Stomach (tissue), 9 donors: Measurements from ENCODE around the gene ASPRV1. TPM values are rescaled to one million over a fixed set of nuclear protein-coding genes. Genes with fewer than 3 reads are reported as not detected.

Source experiments
- DNase-seq, 2 donors: peaks; one replicate each; pipeline versions ENCODE4 v3.0.0 to v3.0.0-alpha.2; 2013 to 2019
- H3K27ac ChIP-seq, 5 donors: fragments of 200-600 bp in 4 of 5; sonication (generic) in 4 of 5; one replicate each; pipeline ENCODE4 v1.5.1; 2013 to 2019; ENCODE audit warnings: mild to moderate bottlenecking in 1 of 5, moderate library complexity in 1 of 5
- H3K27me3 ChIP-seq, 3 donors: fragments of 200-600 bp; sonication (generic); one replicate each; pipeline ENCODE4 v1.5.1; 2017 to 2019; ENCODE audit warnings: mixed run types in 1 of 3
- H3K36me3 ChIP-seq, 4 donors: fragments of 200-600 bp; sonication (generic); 1 replicate in 3 of 4; 2 replicates in 1 of 4; pipeline ENCODE4 v1.5.1; 2016 to 2019
- H3K4me1 ChIP-seq, 4 donors: fragments of 200-600 bp; sonication (generic); one replicate each; pipeline ENCODE4 v1.5.1; 2016 to 2019
- H3K4me3 ChIP-seq, 4 donors: fragments of 200-600 bp; sonication (generic) in 3 of 4; one replicate each; pipeline ENCODE4 v1.5.1; 2016 to 2019; ENCODE audit warnings: mild to moderate bottlenecking in 1 of 4
- H3K9me3 ChIP-seq, 4 donors: fragments of 200-600 bp; sonication (generic); one replicate each; pipeline ENCODE4 v1.5.1; 2016 to 2019
- EP300 ChIP-seq: sonication (generic); formaldehyde crosslinking; IDR thresholded peaks from one replicate; pipeline ENCODE4 v1.6.1; 2017; ENCODE audit warnings: antibody characterized with exemption
- POLR2A ChIP-seq, 4 donors: fragments of 450-650 bp; IDR thresholded peaks; one replicate each; pipeline ENCODE4 v1.6.1; 2016; ENCODE audit warnings: antibody characterized with exemption in 4 of 4, control low read depth in 2 of 4, mild to moderate bottlenecking in 1 of 4, moderate library complexity in 1 of 4
- POLR2AphosphoS5 ChIP-seq, 3 donors: sonication (generic); formaldehyde crosslinking; IDR thresholded peaks; one replicate each; pipeline ENCODE4 v1.6.1; 2016; ENCODE audit warnings: antibody characterized with exemption in 3 of 3
- WGBS, 5 donors: extraction: QIAGEN DNeasy Blood & Tissue Kit in 3 of 5; methylation state at CpG; one replicate each; pipeline versions ENCODE4 v1.1.5 to v1.1.7; 2013 to 2018; 5-methylcytosine and 5-hydroxymethylcytosine counted together
- intact Hi-C: fragments of 100-400 bp; cut with DNase I; formaldehyde crosslinking; loops from one replicate; pipeline ENCODE4 v1.15.1; 2023; ENCODE audit warnings: low total_unique reads
- polyA plus RNA-seq, 3 donors: library from polyadenylated mRNA; stranded (reverse); fragments of 200-250 nt; gene quantifications; one replicate each; pipeline ENCODE4 v1.2.3, GENCODE V29; 2013
- total RNA-seq, 5 donors: library from RNA; depleted of rRNA; stranded (reverse); fragments of >200 nt; gene quantifications; one replicate each; pipeline versions ENCODE4 v1.1.0 to v1.2.3, GENCODE V29; 2014 to 2016
- TF ChIP-seq, protein P1 (sequence below), 7 experiments: fragments of 450-650 bp in 4 of 7; fragments of 200-600 bp in 3 of 7; sonication (generic) in 3 of 7; IDR thresholded peaks; one replicate each; pipeline ENCODE4 v1.5.1; 2016 to 2019; ENCODE audit warnings: antibody characterized with exemption in 7 of 7, control low read depth in 2 of 7, mild to moderate bottlenecking in 1 of 7
- donor health status: healthy with polysubstance abuse.
- donor health status: Bipolar disorder and iron deficiency.
- donor health status: healthy.

ASPRV1 gene
- total and polyA plus RNA-seq, 8 donors, result 0.44 to 6.4 (median 1.5) TPM; not detected in 2

- no peaks in the 10 kb centered on the region for H3K27me3 ChIP-seq
- H3K4me3 ChIP-seq, result peak within 1 kb of the TSS; percentile 81 to 93 (median 86)
- peak within 1 kb of the TSS; percentile 95 to 99 (median 98) for H3K27ac ChIP-seq
- 0 to 2% (median 1%) methylated on average over 18 to 81 of the region's 81 CpGs for WGBS, 5 donors
- no peaks in the 10 kb centered on the region for H3K9me3 ChIP-seq
- peaks cover 18 to 65% (median 39%) of the 10 kb centered on the region in 4 donors for H3K4me1 ChIP-seq
- peak; percentile 38 to 66 for DNase-seq
- TF ChIP-seq POLR2A (IDR thresholded peaks at IDR 0.05) (peak in 2 of 4 donors; percentile 91 to 94), POLR2AphosphoS5 (IDR thresholded peaks at IDR 0.05) (peak; percentile 70 to 95 (median 95)), EP300 (no peak)
- H3K36me3 ChIP-seq, result peaks cover 13 to 31% (median 24%) of the 10 kb centered on the region in 4 donors
- intact Hi-C loops, result loop anchor here (5.0 kb wide), 1 partner anchor 232 kb away; no protein-coding TSS in a partner anchor
These were observed 46.2 kb downstream of the ASPRV1 start, which contains the start of gene MXD1 for GRCh38 chr2:69914950-69915945. MXD1 (plus strand) TSS chr2:69915109; CDS start chr2:69915331, 222 bp downstream.

DNA sequence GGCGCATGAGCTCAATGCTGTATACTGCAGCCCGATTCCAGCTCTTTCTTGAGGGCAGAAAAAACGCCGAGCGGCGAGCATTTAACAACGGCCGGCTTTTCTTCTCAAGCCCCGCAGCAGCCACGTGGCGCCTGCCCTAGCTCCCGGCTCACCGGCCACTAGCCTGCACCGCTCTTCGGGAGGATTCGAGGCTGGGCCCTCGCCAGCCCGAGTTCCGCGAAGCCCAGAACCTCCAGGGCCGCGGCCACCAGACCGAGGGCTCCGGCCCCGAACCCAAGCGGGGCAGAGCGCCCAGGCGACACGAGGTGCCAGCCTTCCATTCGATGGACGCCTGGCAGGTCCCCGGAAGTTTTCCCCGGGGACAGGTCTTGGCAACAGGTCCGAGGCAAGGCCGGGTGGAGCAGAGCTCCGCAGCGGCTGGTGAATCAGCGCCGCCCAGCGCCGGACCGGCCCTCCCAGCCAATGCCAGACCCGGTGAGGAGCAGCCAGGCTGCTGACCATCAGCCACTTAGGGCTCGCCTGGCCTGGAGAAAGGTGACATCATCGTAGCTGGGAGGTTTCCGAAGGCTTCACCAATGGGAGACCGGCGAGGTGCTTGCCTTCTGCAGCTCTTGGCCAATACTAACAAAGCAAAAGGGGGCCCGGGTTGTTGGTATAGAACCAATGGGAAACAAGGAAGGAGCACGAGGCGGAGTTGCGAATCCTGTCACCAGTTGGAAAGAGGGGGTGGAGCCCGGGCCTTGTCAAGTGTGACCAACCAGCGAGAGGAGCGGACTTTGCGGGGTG lies 47.1 kb downstream of the ASPRV1 start:
- peak; percentile 90 to 98 (median 95) for TF ChIP-seq POLR2AphosphoS5 (IDR thresholded peaks at IDR 0.05)
- peak in 2 of 4 donors; percentile 88 to 94 for TF ChIP-seq POLR2A (IDR thresholded peaks at IDR 0.05)
- TF ChIP-seq EP300, result no peak
- TF ChIP-seq, protein P1, sequence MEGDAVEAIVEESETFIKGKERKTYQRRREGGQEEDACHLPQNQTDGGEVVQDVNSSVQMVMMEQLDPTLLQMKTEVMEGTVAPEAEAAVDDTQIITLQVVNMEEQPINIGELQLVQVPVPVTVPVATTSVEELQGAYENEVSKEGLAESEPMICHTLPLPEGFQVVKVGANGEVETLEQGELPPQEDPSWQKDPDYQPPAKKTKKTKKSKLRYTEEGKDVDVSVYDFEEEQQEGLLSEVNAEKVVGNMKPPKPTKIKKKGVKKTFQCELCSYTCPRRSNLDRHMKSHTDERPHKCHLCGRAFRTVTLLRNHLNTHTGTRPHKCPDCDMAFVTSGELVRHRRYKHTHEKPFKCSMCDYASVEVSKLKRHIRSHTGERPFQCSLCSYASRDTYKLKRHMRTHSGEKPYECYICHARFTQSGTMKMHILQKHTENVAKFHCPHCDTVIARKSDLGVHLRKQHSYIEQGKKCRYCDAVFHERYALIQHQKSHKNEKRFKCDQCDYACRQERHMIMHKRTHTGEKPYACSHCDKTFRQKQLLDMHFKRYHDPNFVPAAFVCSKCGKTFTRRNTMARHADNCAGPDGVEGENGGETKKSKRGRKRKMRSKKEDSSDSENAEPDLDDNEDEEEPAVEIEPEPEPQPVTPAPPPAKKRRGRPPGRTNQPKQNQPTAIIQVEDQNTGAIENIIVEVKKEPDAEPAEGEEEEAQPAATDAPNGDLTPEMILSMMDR (IDR thresholded peaks at IDR 0.05), result peak in 2 of 7 experiments; percentile 10 to 25
- peak; percentile 100 for DNase-seq
- Histone ChIP-seq H3K9me3 (no peaks in the 10 kb centered on the region), H3K4me3 (peak overlapping the region; percentile 54 to 93 (median 72)), H3K36me3 (peaks cover 7 to 31% (median 23%) of the 10 kb centered on the region in 4 donors), H3K27ac (peak overlapping the region; percentile 92 to 99 (median 98)), H3K27me3 (no peaks in the 10 kb centered on the region), H3K4me1 (peaks cover 18 to 57% (median 38%) of the 10 kb centered on the region in 4 donors)
- intact Hi-C loops, result no loop called here
- WGBS, 5 donors, result 0 to 1% (median 1%) methylated on average over 48 to 56 of the region's 56 CpGs

DNA sequence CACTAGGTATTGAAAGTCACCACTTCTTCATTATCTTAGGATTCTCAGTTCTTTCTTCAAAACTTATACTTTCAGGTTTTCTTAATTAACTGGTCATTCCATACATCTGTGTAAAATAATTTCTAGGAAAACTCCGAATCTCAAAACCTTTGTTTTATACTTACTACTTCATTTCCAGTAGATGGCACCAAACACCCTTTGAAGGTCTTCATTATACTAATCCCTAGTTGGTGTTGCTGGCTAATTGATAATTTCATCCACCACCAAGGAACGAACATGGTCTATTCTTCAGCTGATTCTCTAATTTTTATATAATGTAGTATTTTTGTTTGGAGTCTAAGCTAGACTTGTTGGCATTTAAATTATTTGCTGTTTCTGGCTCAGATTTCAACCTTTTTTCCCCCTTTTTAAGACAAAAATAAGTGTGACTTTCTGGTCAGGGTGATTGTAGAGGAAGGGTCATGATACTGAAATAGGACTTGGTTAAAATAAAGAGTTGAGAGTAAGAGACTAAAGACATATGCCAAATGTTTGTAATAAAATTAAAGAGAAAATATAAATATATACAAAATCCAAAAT lies 49.4 kb downstream of the ASPRV1 start:
- TF ChIP-seq, protein P1 (IDR thresholded peaks at IDR 0.05), result peak in 5 of 7 experiments; percentile 27 to 62 (median 40)
- TF ChIP-seq POLR2A (IDR thresholded peaks at IDR 0.05), result no peak
- no peak for TF ChIP-seq POLR2AphosphoS5 (IDR thresholded peaks at IDR 0.05)
- no peak for TF ChIP-seq EP300
- Histone ChIP-seq H3K27me3 (no peaks in the 10 kb centered on the region), H3K27ac (peak overlapping the region in 4 of 5 donors; percentile 1 to 99 (median 34)), H3K4me3 (no peak overlapping the region), H3K4me1 (peaks cover 14 to 35% (median 21%) of the 10 kb centered on the region in 4 donors), H3K36me3 (peaks cover 17 to 44% (median 41%) of the 10 kb centered on the region in 4 donors), H3K9me3 (no peaks in the 10 kb centered on the region)
- peak in 1 of 2 donors; percentile 85 for DNase-seq
- WGBS, 5 donors, result 0 to 5% (median 3%) methylated on average over 2 of the region's 2 CpGs
- intact Hi-C loops, result no loop called here

Other genes with a start within 250 kb of the ASPRV1 start
- gene ANXA4, start 219.5 kb downstream of the ASPRV1 start, total RNA-seq, result 100 to 1,000 TPM in 2 of 5 donors, 10 to 100 TPM in 3; 40.8 to 193 (median 58.4) TPM
- gene ANXA4, start 219.5 kb downstream of the ASPRV1 start, polyA plus RNA-seq, result 100 to 1,000 TPM in 1 of 3 donors, 10 to 100 TPM in 2; 67.3 to 113 (median 94.3) TPM
- 10 to 100 TPM in 2 of 5 donors, 1 to 10 TPM in 3; 1.2 to 23.1 (median 4.9) TPM for gene GMCL1, start 132.0 kb downstream of the ASPRV1 start, total RNA-seq
- 1 to 10 TPM; 4.7 to 7.9 (median 7.0) TPM for gene GMCL1, start 132.0 kb downstream of the ASPRV1 start, polyA plus RNA-seq
- gene SNRNP27, start 67.7 kb downstream of the ASPRV1 start, total RNA-seq, result 10 to 100 TPM in 4 of 5 donors, 1 to 10 TPM in 1; 5.8 to 70.6 (median 58.2) TPM
- 10 to 100 TPM; 21.1 to 51.1 (median 42.8) TPM for gene SNRNP27, start 67.7 kb downstream of the ASPRV1 start, polyA plus RNA-seq
- gene MXD1, start 46.5 kb downstream of the ASPRV1 start, total RNA-seq, result 10 to 100 TPM in 4 of 5 donors, 1 to 10 TPM in 1; 8.1 to 40.2 (median 26.8) TPM
- gene MXD1, start 46.5 kb downstream of the ASPRV1 start, polyA plus RNA-seq, result 10 to 100 TPM in 1 of 3 donors, 1 to 10 TPM in 2; 9.1 to 16.3 (median 9.3) TPM
- 100 to 1,000 TPM in 3 of 5 donors, 10 to 100 TPM in 1, 1 to 10 TPM in 1; 9.3 to 164 (median 120) TPM for gene PCBP1, start 125.8 kb upstream of the ASPRV1 start, total RNA-seq
- gene PCBP1, start 125.8 kb upstream of the ASPRV1 start, polyA plus RNA-seq, result 100 to 1,000 TPM; 199 to 296 (median 251) TPM
- gene C2orf42, start 229.4 kb upstream of the ASPRV1 start, total RNA-seq, result 10 to 100 TPM in 3 of 5 donors, 1 to 10 TPM in 2; 2.6 to 23.2 (median 11.7) TPM
- 1 to 10 TPM; 3.9 to 6.3 (median 4.3) TPM for gene C2orf42, start 229.4 kb upstream of the ASPRV1 start, polyA plus RNA-seq